ENCODE measurements around the gene ZNF484. TPM values are rescaled to one million over a fixed set of nuclear protein-coding genes. Genes with fewer than 3 reads are reported as not detected.
"Not testable (repeated sequence)": the region's sequence is repeated elsewhere in the genome, so short reads cannot be mapped to it uniquely, and the experiment has no call there.

ZNF484 gene
- total RNA-seq, 1 experiment from 2014 or later: 3.9 TPM

- intact Hi-C loops (cut with micrococcal nuclease): no loop called here
- H3K9ac ChIP-seq (ENCODE audit: low read length): no peak overlapping the region
- CTCF ChIA-PET: no interaction called here
- POLR2A ChIA-PET (ENCODE audit: unreplicated experiment): no interaction called here
- no peak overlapping the region for H3K4me3 ChIP-seq (ENCODE audit: low read length)
- H3K36me3 ChIP-seq (ENCODE audit: low read depth, low read length): no peaks in the 10 kb centered on the region
- no peak overlapping the region for H3K27ac ChIP-seq (ENCODE audit: low read length)
- TF ChIP-seq EZH2phosphoT487 (IDR thresholded peaks at IDR 0.05; ENCODE audit: borderline replicate concordance, low read length) (no peak), CTCF (conservative IDR thresholded peaks at IDR 0.05; ENCODE audit: low read depth, low read length) (no peak), EZH2 (IDR thresholded peaks at IDR 0.05; ENCODE audit: low read length, unreplicated experiment) (no peak)
- ATAC-seq (no peak), DNase-seq (no peak)
- H3K9me3 ChIP-seq (ENCODE audit: low read length): no peaks in the 10 kb centered on the region
- no TSS peak for BruUV-seq (replicated peaks)
- no peaks in the 10 kb centered on the region for H3K79me2 ChIP-seq (ENCODE audit: low read length)
- no peaks in the 10 kb centered on the region; the same call in 1 of the 2 replicates for H3K4me1 ChIP-seq (ENCODE audit: insufficient read depth, low read length)
- H3K27me3 ChIP-seq (ENCODE audit: low read length): peaks cover 32% of the 10 kb centered on the region
- no peaks in the 10 kb centered on the region for H3K9me2 ChIP-seq (replicated peaks; ENCODE audit: low read length)
- H4K20me1 ChIP-seq (ENCODE audit: low read length): no peaks in the 10 kb centered on the region
- no peak overlapping the region for H2AFZ ChIP-seq (ENCODE audit: low read length)
- no peak overlapping the region for H3K4me2 ChIP-seq (ENCODE audit: low read length)
- H3F3A ChIP-seq (ENCODE audit: low read length, unreplicated experiment): no peaks in the 10 kb centered on the region
These were observed 70.6 kb downstream of the ZNF484 start for GRCh38 chr9:92807031-92807756.

GRCh38 chr9:92804727-92805126 is 73.1 kb downstream of the ZNF484 start:
- Histone ChIP-seq H3K36me3 (ENCODE audit: low read depth, low read length) (no peaks in the 10 kb centered on the region), H3K9ac (ENCODE audit: low read length) (no peak overlapping the region), H3K27ac (ENCODE audit: low read length) (no peak overlapping the region), H3K9me2 (replicated peaks; ENCODE audit: low read length) (no peaks in the 10 kb centered on the region), H3K4me1 (ENCODE audit: insufficient read depth, low read length) (no peaks in the 10 kb centered on the region; the same call in 1 of the 2 replicates), H2AFZ (ENCODE audit: low read length) (no peak overlapping the region), H3K27me3 (ENCODE audit: low read length) (peaks cover 20% of the 10 kb centered on the region), H4K20me1 (ENCODE audit: low read length) (no peaks in the 10 kb centered on the region), H3K4me2 (ENCODE audit: low read length) (no peak overlapping the region), H3F3A (ENCODE audit: low read length, unreplicated experiment) (no peaks in the 10 kb centered on the region), H3K79me2 (ENCODE audit: low read length) (no peaks in the 10 kb centered on the region), H3K4me3 (ENCODE audit: low read length) (no peak overlapping the region), H3K9me3 (ENCODE audit: low read length) (no peaks in the 10 kb centered on the region)
- BruUV-seq (replicated peaks): no TSS peak
- ATAC-seq (no peak), DNase-seq (no peak)
- intact Hi-C loops (cut with micrococcal nuclease): no loop called here
- POLR2A ChIA-PET (ENCODE audit: unreplicated experiment): no interaction called here
- TF ChIP-seq EZH2phosphoT487 (IDR thresholded peaks at IDR 0.05; ENCODE audit: borderline replicate concordance, low read length): no peak
- TF ChIP-seq CTCF (conservative IDR thresholded peaks at IDR 0.05; ENCODE audit: low read depth, low read length): no peak
- no peak for TF ChIP-seq EZH2 (IDR thresholded peaks at IDR 0.05; ENCODE audit: low read length, unreplicated experiment)
- CTCF ChIA-PET: no interaction called here

- BruUV-seq (replicated peaks): no TSS peak
- no peaks in the 10 kb centered on the region for H4K20me1 ChIP-seq (ENCODE audit: low read length)
- no peak overlapping the region for H3K9ac ChIP-seq (ENCODE audit: low read length)
- H3F3A ChIP-seq (ENCODE audit: low read length, unreplicated experiment): no peaks in the 10 kb centered on the region
- no peak overlapping the region for H3K27ac ChIP-seq (ENCODE audit: low read length)
- CTCF ChIA-PET: no interaction called here
- no peak overlapping the region for H3K4me3 ChIP-seq (ENCODE audit: low read length)
- no peak overlapping the region for H2AFZ ChIP-seq (ENCODE audit: low read length)
- POLR2A ChIA-PET (ENCODE audit: unreplicated experiment): no interaction called here
- H3K9me3 ChIP-seq (ENCODE audit: low read length): no peaks in the 10 kb centered on the region
- no peak for DNase-seq
- ATAC-seq: no peak
- H3K27me3 ChIP-seq (ENCODE audit: low read length): peaks cover 29% of the 10 kb centered on the region
- TF ChIP-seq EZH2phosphoT487 (IDR thresholded peaks at IDR 0.05; ENCODE audit: borderline replicate concordance, low read length) (no peak), CTCF (conservative IDR thresholded peaks at IDR 0.05; ENCODE audit: low read depth, low read length) (no peak), EZH2 (IDR thresholded peaks at IDR 0.05; ENCODE audit: low read length, unreplicated experiment) (no peak)
- no peaks in the 10 kb centered on the region for H3K79me2 ChIP-seq (ENCODE audit: low read length)
- no peaks in the 10 kb centered on the region for H3K4me1 ChIP-seq (ENCODE audit: insufficient read depth, low read length)
- no peaks in the 10 kb centered on the region for H3K9me2 ChIP-seq (replicated peaks; ENCODE audit: low read length)
- no peaks in the 10 kb centered on the region for H3K36me3 ChIP-seq (ENCODE audit: low read depth, low read length)
- intact Hi-C loops (cut with micrococcal nuclease): no loop called here
- H3K4me2 ChIP-seq (ENCODE audit: low read length): no peak overlapping the region
These were observed 79.5 kb downstream of the ZNF484 start for GRCh38 chr9:92798358-92798757.

- DNase-seq; H3K4me3 ChIP-seq (ENCODE audit: low read length); H3K36me3 ChIP-seq (ENCODE audit: low read depth, low read length); intact Hi-C loops (cut with micrococcal nuclease); H3K9me3 ChIP-seq (ENCODE audit: low read length); POLR2A ChIA-PET (ENCODE audit: unreplicated experiment); H3K27ac ChIP-seq (ENCODE audit: low read length); BruUV-seq (replicated peaks); H3K4me2 ChIP-seq (ENCODE audit: low read length); ATAC-seq; H3K9ac ChIP-seq (ENCODE audit: low read length); H3K9me2 ChIP-seq (replicated peaks; ENCODE audit: low read length); H2AFZ ChIP-seq (ENCODE audit: low read length); H3F3A ChIP-seq (ENCODE audit: low read length, unreplicated experiment); H3K4me1 ChIP-seq (ENCODE audit: insufficient read depth, low read length); H4K20me1 ChIP-seq (ENCODE audit: low read length); H3K79me2 ChIP-seq (ENCODE audit: low read length): not testable (repeated sequence)
- peaks cover 29% of the 10 kb centered on the region for H3K27me3 ChIP-seq (ENCODE audit: low read length)
- CTCF ChIA-PET: interaction anchor here (0.6 kb wide), 1 partner anchor 13 kb away, joined by 3 read pairs; no protein-coding TSS in a partner anchor
These were observed 81.5 kb downstream of the ZNF484 start for GRCh38 chr9:92796337-92796804.
